OCI-LY1 (cell line): ENCODE measurements around the gene PTPRD.

Source experiments
- H2AFZ ChIP-seq: fragments of 200-600 bp; sonication (generic), shearing (Covaris generic); 2 replicates; pipeline ENCODE4 v1.6.0; 2014; ENCODE audit warnings: antibody characterized with exemption, mild to moderate bottlenecking, low read length
- H3F3A ChIP-seq: fragments of 200-600 bp; sonication (generic), shearing (Covaris generic); 2 replicates; pipeline ENCODE4 v1.6.0; 2014; ENCODE audit warnings: mild to moderate bottlenecking, antibody characterized with exemption, low read length, moderate library complexity; ENCODE audit not compliant: insufficient read depth
- H3K27ac ChIP-seq: fragments of 200-600 bp; sonication (generic); 2 replicates; pipeline ENCODE4 v1.5.1; 2014; ENCODE audit warnings: low read length, mixed run types, mild to moderate bottlenecking, low read depth; ENCODE audit not compliant: poor library complexity, severe bottlenecking
- H3K27me3 ChIP-seq: fragments of 200-600 bp; sonication (generic); 2 replicates; pipeline ENCODE4 v1.6.0; 2014; ENCODE audit warnings: antibody characterized with exemption, mild to moderate bottlenecking, low read length, moderate library complexity; ENCODE audit not compliant: insufficient read depth
- H3K36me3 ChIP-seq: fragments of 200-600 bp; sonication (generic); 2 replicates; pipeline ENCODE4 v1.6.1; 2014; ENCODE audit warnings: mild to moderate bottlenecking, antibody characterized with exemption, low read length, moderate library complexity, mixed read lengths; ENCODE audit not compliant: insufficient read depth
- H3K4me1 ChIP-seq: fragments of 200-600 bp; sonication (generic); 2 replicates; pipeline ENCODE4 v1.5.1; 2014; ENCODE audit warnings: mild to moderate bottlenecking, low read length, moderate library complexity; ENCODE audit not compliant: insufficient read depth, severe bottlenecking
- H3K4me2 ChIP-seq: fragments of 200-600 bp; sonication (generic), shearing (Covaris generic); 2 replicates; pipeline ENCODE4 v1.6.1; 2014; ENCODE audit warnings: low read length
- H3K4me3 ChIP-seq: fragments of 200-600 bp; sonication (generic); 2 replicates; pipeline ENCODE4 v1.5.1; 2014; ENCODE audit warnings: low read length, low read depth, mild to moderate bottlenecking, mixed read lengths; ENCODE audit not compliant: poor library complexity, severe bottlenecking
- H3K79me2 ChIP-seq: fragments of 200-600 bp; shearing (Covaris generic); 2 replicates; pipeline ENCODE4 v1.6.1; 2016; ENCODE audit warnings: mixed run types, low read length, mixed read lengths; ENCODE audit not compliant: insufficient read depth
- H3K9ac ChIP-seq: fragments of 200-600 bp; sonication (generic), shearing (Covaris generic); 2 replicates; pipeline ENCODE4 v1.6.1; 2014; ENCODE audit warnings: mild to moderate bottlenecking, low read length, mixed read lengths
- H3K9me2 ChIP-seq: fragments of 200-600 bp; sonication (generic), shearing (Covaris generic); 2 replicates; pipeline ENCODE4 v1.6.1; 2014; ENCODE audit warnings: low read depth, mild to moderate bottlenecking, low read length, mixed read lengths
- H3K9me3 ChIP-seq: fragments of 200-600 bp; shearing (Covaris generic); 2 replicates; pipeline ENCODE4 v1.6.1; 2014; ENCODE audit warnings: low read length, mixed read lengths
- H4K20me1 ChIP-seq: fragments of 200-600 bp; sonication (generic), shearing (Covaris generic); 2 replicates; pipeline ENCODE4 v1.6.0; 2016; ENCODE audit warnings: mild to moderate bottlenecking, low read length; ENCODE audit not compliant: insufficient read depth
- EZH2 ChIP-seq: fragments of 200-600 bp; sonication (generic), shearing (Covaris generic); IDR thresholded peaks from 2 replicates; pipeline ENCODE4 v1.8.0; 2017; ENCODE audit warnings: borderline replicate concordance, mixed run types, mild to moderate bottlenecking, antibody characterized with exemption, low read length, moderate library complexity, mixed read lengths
- TF ChIP-seq, protein P1 (sequence below): fragments of 200-600 bp; sonication (generic), shearing (Covaris generic); IDR thresholded peaks from 2 replicates; pipeline ENCODE4 v1.5.1; 2017; ENCODE audit warnings: mild to moderate bottlenecking, antibody characterized with exemption, low read length, moderate library complexity, mixed read lengths

PTPRD gene

DNA sequence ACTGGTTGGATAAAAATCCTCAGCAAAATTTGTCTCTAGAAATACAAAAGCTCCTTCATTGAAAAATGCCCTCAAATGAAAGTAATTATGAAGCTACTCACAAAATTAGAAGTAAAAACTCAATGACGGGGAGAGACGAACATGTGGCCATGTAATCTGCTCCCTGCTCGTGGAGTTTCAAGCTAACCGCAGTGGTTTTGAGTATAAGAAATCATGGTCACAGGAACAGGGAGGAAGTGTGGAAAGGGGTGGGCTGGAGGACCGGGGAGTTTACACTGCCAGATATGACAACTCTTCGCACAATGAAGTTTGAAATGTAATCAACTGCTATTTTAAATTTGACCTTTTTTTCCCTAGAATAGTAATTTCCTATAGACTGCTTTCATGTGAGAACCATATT is 2047.8 kb downstream of the PTPRD start:
- H4K20me1 ChIP-seq = no peaks in the 10 kb centered on the region
- no peak overlapping the region for H3K4me3 ChIP-seq
- no peak for TF ChIP-seq EZH2
- H3K9ac ChIP-seq = no peak overlapping the region
- H3K36me3 ChIP-seq = no peaks in the 10 kb centered on the region
- no peak overlapping the region for H3K4me2 ChIP-seq
- no peak overlapping the region for H3K27ac ChIP-seq
- H2AFZ ChIP-seq = no peak overlapping the region
- no peaks in the 10 kb centered on the region for H3K27me3 ChIP-seq
- no peaks in the 10 kb centered on the region for H3K4me1 ChIP-seq
- H3K9me2 ChIP-seq = no peaks in the 10 kb centered on the region
- no peaks in the 10 kb centered on the region for H3K79me2 ChIP-seq
- no peaks in the 10 kb centered on the region for H3K9me3 ChIP-seq
- H3F3A ChIP-seq = no peaks in the 10 kb centered on the region

DNA sequence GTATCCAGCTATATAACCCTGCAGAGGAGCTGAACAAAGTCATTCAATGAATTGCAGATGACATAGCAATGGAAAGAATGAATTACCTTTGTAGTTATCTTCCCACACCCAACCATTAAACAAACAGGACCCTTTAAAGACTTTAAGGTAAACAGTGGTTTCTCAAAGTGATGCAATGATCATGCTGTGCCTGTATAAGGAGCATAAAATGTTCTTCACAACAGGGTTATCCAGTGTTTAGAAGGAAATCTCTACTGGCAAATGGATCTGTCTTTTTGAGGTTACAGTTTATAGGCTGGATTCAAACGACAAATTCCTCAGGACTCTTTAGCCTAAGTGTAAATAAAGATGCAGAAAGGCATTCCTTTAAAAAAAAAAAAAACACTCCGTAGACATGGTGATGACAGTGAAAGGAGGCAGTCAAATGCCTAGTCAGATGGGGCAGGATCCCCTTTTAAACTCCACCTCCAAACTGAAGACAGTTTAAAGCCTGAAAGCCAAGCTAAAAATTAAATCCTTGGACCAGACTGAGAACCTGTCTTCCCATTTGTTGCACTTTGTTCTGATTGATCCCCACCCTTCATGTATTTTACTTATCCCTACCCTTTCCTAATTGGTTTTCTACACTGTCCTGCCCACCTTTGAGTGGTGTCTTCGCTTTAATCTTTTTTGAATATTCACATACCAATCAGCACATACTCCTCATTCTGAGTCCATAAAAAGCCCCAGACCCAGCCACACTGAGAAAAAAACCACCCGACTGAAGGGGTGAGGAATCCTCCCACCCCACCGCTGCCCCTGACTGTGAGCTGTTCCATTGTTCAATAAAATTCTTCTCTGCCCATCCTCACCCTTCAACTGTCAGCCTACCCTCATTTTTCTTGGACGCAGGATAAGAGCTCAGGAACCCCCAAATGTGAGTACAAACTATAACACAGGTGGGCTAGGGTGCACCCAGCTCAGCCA is 2052.0 kb downstream of the PTPRD start:
- no peak overlapping the region for H3K27ac ChIP-seq
- H3K27me3 ChIP-seq = no peaks in the 10 kb centered on the region
- no peaks in the 10 kb centered on the region for H4K20me1 ChIP-seq
- H3K79me2 ChIP-seq = no peaks in the 10 kb centered on the region
- H3K4me2 ChIP-seq = no peak overlapping the region
- H3K4me1 ChIP-seq = no peaks in the 10 kb centered on the region
- H3K9me3 ChIP-seq = no peaks in the 10 kb centered on the region
- no peak overlapping the region for H2AFZ ChIP-seq
- H3F3A ChIP-seq = no peaks in the 10 kb centered on the region
- no peaks in the 10 kb centered on the region for H3K36me3 ChIP-seq
- no peaks in the 10 kb centered on the region for H3K9me2 ChIP-seq
- TF ChIP-seq, protein P1, sequence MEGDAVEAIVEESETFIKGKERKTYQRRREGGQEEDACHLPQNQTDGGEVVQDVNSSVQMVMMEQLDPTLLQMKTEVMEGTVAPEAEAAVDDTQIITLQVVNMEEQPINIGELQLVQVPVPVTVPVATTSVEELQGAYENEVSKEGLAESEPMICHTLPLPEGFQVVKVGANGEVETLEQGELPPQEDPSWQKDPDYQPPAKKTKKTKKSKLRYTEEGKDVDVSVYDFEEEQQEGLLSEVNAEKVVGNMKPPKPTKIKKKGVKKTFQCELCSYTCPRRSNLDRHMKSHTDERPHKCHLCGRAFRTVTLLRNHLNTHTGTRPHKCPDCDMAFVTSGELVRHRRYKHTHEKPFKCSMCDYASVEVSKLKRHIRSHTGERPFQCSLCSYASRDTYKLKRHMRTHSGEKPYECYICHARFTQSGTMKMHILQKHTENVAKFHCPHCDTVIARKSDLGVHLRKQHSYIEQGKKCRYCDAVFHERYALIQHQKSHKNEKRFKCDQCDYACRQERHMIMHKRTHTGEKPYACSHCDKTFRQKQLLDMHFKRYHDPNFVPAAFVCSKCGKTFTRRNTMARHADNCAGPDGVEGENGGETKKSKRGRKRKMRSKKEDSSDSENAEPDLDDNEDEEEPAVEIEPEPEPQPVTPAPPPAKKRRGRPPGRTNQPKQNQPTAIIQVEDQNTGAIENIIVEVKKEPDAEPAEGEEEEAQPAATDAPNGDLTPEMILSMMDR = no peak
- TF ChIP-seq EZH2 = no peak
- H3K9ac ChIP-seq = no peak overlapping the region
- H3K4me3 ChIP-seq = no peak overlapping the region

DNA sequence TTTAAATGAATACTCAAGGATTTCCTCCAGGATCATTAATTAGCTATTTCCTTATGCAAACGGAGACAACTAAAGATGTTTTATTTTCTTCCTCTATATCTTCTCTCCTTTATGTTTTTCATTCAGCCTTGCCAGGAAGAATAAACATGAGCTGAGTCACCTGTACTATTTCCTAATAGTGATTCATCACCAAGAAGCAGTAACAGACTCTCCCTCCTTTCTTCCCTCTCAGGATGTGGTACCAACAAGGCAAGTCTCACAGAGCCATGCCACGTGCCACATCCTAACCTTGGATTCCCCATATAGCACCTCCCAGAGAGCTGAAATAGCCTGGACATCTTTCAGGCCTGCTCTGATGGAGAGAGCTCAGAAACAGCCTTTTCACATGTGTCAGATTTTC is 2054.6 kb downstream of the PTPRD start:
- no peak overlapping the region for H3K9ac ChIP-seq
- H3K4me3 ChIP-seq = no peak overlapping the region
- no peak overlapping the region for H2AFZ ChIP-seq
- H3K9me3 ChIP-seq = no peaks in the 10 kb centered on the region
- TF ChIP-seq, protein P1 = no peak
- no peak for TF ChIP-seq EZH2
- no peaks in the 10 kb centered on the region for H3K27me3 ChIP-seq
- no peaks in the 10 kb centered on the region for H3F3A ChIP-seq
- no peak overlapping the region for H3K4me2 ChIP-seq
- H3K79me2 ChIP-seq = no peaks in the 10 kb centered on the region
- no peaks in the 10 kb centered on the region for H3K4me1 ChIP-seq
- no peak overlapping the region for H3K27ac ChIP-seq
- H3K9me2 ChIP-seq = no peaks in the 10 kb centered on the region
- H4K20me1 ChIP-seq = no peaks in the 10 kb centered on the region
- H3K36me3 ChIP-seq = no peaks in the 10 kb centered on the region
